ENCODE data around the gene PDE1C.

PDE1C gene

GRCh38 chr7:31874631-31875386 is 195.4 kb downstream of the PDE1C start:
- no peaks in the 10 kb centered on the region for H3K9me3 ChIP-seq (ENCODE audit: control insufficient read depth, low read length)
- H3K4me3 ChIP-seq (ENCODE audit: extremely low read depth, insufficient read depth, low read length, poor library complexity, severe bottlenecking): no peak overlapping the region
- no peaks in the 10 kb centered on the region for H3K36me3 ChIP-seq (ENCODE audit: control insufficient read depth, insufficient read depth, low read length)
- H3K4me1 ChIP-seq (ENCODE audit: control insufficient read depth, insufficient read depth, low read length, poor library complexity, severe bottlenecking): peaks cover 9% of the 10 kb centered on the region
- 86% methylated on average over 4 of the region's 4 CpGs; no CpG with 5 or more reads in 1 of the 2 experiments for WGBS, 2 experiments (ENCODE audit: insufficient coverage in 2 of 2)
- H3K27ac ChIP-seq (ENCODE audit: low read depth, low read length, severe bottlenecking): peak overlapping the region; percentile 78

DNA sequence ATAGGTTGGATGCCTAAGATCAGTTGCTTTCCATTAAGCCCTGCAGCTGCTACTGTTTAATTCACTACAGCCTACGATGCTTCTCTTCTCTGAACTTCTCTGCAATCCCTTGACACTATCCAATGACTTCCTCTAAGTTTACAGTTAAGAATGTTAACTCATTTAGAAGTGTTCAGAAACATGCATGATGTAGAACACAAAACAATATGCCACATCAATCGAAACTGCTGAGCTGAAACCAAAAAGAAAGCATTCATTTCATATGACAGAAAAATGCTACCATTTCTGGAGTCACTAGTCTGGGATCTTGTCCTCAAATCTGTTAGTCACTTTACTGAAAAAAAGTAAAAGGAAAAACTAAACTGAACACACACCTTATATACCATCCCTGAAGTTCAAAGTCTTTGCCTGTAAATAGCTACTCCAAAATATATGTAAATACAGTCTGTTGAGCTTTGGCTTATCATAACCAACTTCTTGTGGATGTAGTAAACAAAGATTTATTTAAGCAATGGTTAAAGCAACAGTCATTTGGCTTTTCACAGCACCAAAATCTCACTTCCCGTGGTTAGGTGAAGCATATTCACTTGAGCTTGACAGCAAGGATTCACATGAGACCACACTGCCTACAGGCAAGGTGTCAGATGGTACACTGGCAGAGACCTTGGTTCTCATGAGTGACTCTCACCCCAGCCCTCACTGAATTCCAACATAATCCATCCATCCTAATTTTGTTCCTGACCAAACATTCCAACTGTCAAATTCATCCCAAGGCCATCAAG is 196.2 kb downstream of the PDE1C start:
- 91 to 100% methylated on average over 1 to 3 of the region's 3 CpGs for WGBS, 2 experiments (ENCODE audit: insufficient coverage in 2 of 2)
- no peaks in the 10 kb centered on the region for H3K36me3 ChIP-seq (ENCODE audit: control insufficient read depth, insufficient read depth, low read length)
- H3K4me3 ChIP-seq (ENCODE audit: extremely low read depth, insufficient read depth, low read length, poor library complexity, severe bottlenecking): no peak overlapping the region
- no peak overlapping the region for H3K27ac ChIP-seq (ENCODE audit: low read depth, low read length, severe bottlenecking)
- H3K4me1 ChIP-seq (ENCODE audit: control insufficient read depth, insufficient read depth, low read length, poor library complexity, severe bottlenecking): peaks cover 9% of the 10 kb centered on the region
- no peaks in the 10 kb centered on the region for H3K9me3 ChIP-seq (ENCODE audit: control insufficient read depth, low read length)

GRCh38 chr7:31872545-31873370 is 197.4 kb downstream of the PDE1C start:
- Histone ChIP-seq H3K36me3 (ENCODE audit: control insufficient read depth, insufficient read depth, low read length) (no peaks in the 10 kb centered on the region), H3K4me3 (ENCODE audit: extremely low read depth, insufficient read depth, low read length, poor library complexity, severe bottlenecking) (no peak overlapping the region), H3K27ac (ENCODE audit: low read depth, low read length, severe bottlenecking) (no peak overlapping the region), H3K9me3 (ENCODE audit: control insufficient read depth, low read length) (no peaks in the 10 kb centered on the region), H3K4me1 (ENCODE audit: control insufficient read depth, insufficient read depth, low read length, poor library complexity, severe bottlenecking) (peaks cover 9% of the 10 kb centered on the region)
- WGBS, 2 experiments (ENCODE audit: insufficient coverage in 2 of 2): 93 to 98% methylated on average over 4 to 7 of the region's 10 CpGs

DNA sequence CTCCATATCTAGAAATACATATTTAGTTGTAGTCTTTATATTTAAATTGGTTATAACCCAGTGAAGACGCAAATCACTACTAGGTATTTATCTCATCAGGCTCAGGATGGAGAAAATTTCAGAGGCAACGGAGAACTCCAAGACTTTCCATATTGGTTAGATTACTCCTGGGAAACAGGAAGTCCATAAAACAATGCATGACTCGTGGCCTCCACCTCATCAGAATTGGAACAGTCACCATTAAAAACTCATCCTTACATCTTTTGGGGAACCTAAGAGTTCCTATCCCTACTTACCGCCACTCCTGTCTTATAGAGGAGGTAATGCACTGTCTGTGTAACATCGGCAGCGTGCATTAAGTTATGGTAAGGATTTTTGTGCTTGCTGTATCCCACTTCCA is 205.6 kb downstream of the PDE1C start:
- Histone ChIP-seq H3K4me1 (ENCODE audit: control insufficient read depth, insufficient read depth, low read length, poor library complexity, severe bottlenecking) (no peaks in the 10 kb centered on the region), H3K36me3 (ENCODE audit: control insufficient read depth, insufficient read depth, low read length) (no peaks in the 10 kb centered on the region), H3K9me3 (ENCODE audit: control insufficient read depth, low read length) (no peaks in the 10 kb centered on the region), H3K4me3 (ENCODE audit: extremely low read depth, insufficient read depth, low read length, poor library complexity, severe bottlenecking) (no peak overlapping the region), H3K27ac (ENCODE audit: low read depth, low read length, severe bottlenecking) (no peak overlapping the region)
- 80 to 92% methylated on average over 1 to 3 of the region's 6 CpGs for WGBS, 2 experiments (ENCODE audit: insufficient coverage in 2 of 2)

DNA sequence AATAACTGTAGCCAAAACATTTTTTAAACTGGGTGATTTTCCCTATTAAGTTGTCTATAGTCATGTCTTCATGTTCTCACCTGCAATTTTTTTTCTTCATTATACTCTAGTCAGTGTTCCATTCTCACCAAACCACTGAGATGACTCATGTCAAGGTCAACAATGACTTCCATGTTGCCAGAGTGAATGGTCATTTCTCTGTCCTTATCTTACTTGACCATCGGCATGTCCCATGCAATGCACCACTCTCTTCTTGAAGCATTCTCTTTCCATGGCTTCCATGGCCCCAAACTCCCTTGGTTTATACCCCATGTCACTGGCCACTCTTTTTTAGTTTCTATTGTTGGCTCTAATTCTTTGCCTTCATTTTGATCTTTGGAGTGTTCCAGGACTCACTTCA is 209.3 kb downstream of the PDE1C start:
- H3K9me3 ChIP-seq (ENCODE audit: control insufficient read depth, low read length): no peaks in the 10 kb centered on the region
- no peak overlapping the region for H3K27ac ChIP-seq (ENCODE audit: low read depth, low read length, severe bottlenecking)
- WGBS, 2 experiments (ENCODE audit: insufficient coverage in 2 of 2): 71 to 93% methylated on average over 1 of the region's 1 CpG
- no peaks in the 10 kb centered on the region for H3K4me1 ChIP-seq (ENCODE audit: control insufficient read depth, insufficient read depth, low read length, poor library complexity, severe bottlenecking)
- H3K4me3 ChIP-seq (ENCODE audit: extremely low read depth, insufficient read depth, low read length, poor library complexity, severe bottlenecking): no peak overlapping the region
- no peaks in the 10 kb centered on the region for H3K36me3 ChIP-seq (ENCODE audit: control insufficient read depth, insufficient read depth, low read length)

DNA sequence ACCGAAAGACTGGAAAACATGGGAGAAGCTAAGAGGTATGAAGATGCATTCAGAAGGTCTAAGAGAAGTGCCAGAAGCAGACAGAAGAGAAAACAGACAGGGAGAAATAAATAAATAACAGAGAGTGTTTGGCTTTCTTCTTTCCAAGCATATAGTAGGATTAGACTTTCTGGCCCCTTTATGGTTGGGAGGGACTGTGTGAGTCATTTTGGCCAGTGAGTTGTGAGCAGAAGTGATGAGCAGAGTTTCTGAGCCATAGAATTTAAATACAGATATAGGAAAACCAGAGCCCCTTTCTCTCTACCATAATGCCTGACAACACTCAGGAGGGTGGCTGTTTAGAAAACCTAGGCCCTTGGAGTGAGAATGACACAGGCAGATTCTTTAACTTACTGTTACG is 212.2 kb downstream of the PDE1C start:
- H3K4me3 ChIP-seq (ENCODE audit: extremely low read depth, insufficient read depth, low read length, poor library complexity, severe bottlenecking): no peak overlapping the region
- H3K4me1 ChIP-seq (ENCODE audit: control insufficient read depth, insufficient read depth, low read length, poor library complexity, severe bottlenecking): no peaks in the 10 kb centered on the region
- H3K27ac ChIP-seq (ENCODE audit: low read depth, low read length, severe bottlenecking): no peak overlapping the region
- WGBS, 2 experiments (ENCODE audit: insufficient coverage in 2 of 2): 73 to 100% methylated on average over 1 of the region's 2 CpGs
- H3K9me3 ChIP-seq (ENCODE audit: control insufficient read depth, low read length): no peaks in the 10 kb centered on the region
- H3K36me3 ChIP-seq (ENCODE audit: control insufficient read depth, insufficient read depth, low read length): no peaks in the 10 kb centered on the region

- H3K36me3 ChIP-seq (ENCODE audit: control insufficient read depth, insufficient read depth, low read length): no peaks in the 10 kb centered on the region
- no peak overlapping the region for H3K27ac ChIP-seq (ENCODE audit: low read depth, low read length, severe bottlenecking)
- H3K4me3 ChIP-seq (ENCODE audit: extremely low read depth, insufficient read depth, low read length, poor library complexity, severe bottlenecking): no peak overlapping the region
- no peaks in the 10 kb centered on the region for H3K9me3 ChIP-seq (ENCODE audit: control insufficient read depth, low read length)
- WGBS, 2 experiments (ENCODE audit: insufficient coverage in 2 of 2): 90 to 100% methylated on average over 1 to 2 of the region's 2 CpGs
- H3K4me1 ChIP-seq (ENCODE audit: control insufficient read depth, insufficient read depth, low read length, poor library complexity, severe bottlenecking): no peaks in the 10 kb centered on the region
These were observed 213.0 kb downstream of the PDE1C start for GRCh38 chr7:31857172-31857571.

DNA sequence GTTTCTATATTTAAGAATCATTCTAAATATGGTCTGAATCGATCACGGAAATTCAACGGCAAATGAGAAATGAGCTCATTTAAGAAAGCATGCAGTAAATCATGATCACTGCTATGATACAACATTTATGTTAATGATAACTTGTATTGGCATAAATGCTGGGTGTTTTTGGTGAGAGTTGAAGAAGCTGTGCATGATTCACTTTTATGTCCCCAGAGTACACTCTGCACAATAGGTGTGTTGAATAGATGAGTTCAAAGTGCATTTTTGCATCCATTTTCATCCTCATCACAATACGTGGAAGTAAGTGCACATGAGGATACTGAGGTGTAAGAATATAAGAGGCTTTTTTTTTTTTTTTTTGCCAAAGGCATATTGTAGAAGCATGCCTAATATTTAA is 213.9 kb downstream of the PDE1C start:
- Histone ChIP-seq H3K36me3 (ENCODE audit: control insufficient read depth, insufficient read depth, low read length) (no peaks in the 10 kb centered on the region), H3K9me3 (ENCODE audit: control insufficient read depth, low read length) (no peaks in the 10 kb centered on the region), H3K4me3 (ENCODE audit: extremely low read depth, insufficient read depth, low read length, poor library complexity, severe bottlenecking) (no peak overlapping the region), H3K27ac (ENCODE audit: low read depth, low read length, severe bottlenecking) (no peak overlapping the region), H3K4me1 (ENCODE audit: control insufficient read depth, insufficient read depth, low read length, poor library complexity, severe bottlenecking) (no peaks in the 10 kb centered on the region)
- WGBS, 2 experiments (ENCODE audit: insufficient coverage in 2 of 2): 100% methylated on average over 1 of the region's 4 CpGs; no CpG with 5 or more reads in 1 of the 2 experiments

GRCh38 chr7:31855530-31855929 is 214.7 kb downstream of the PDE1C start:
- Histone ChIP-seq H3K9me3 (ENCODE audit: control insufficient read depth, low read length) (no peaks in the 10 kb centered on the region), H3K36me3 (ENCODE audit: control insufficient read depth, insufficient read depth, low read length) (no peaks in the 10 kb centered on the region), H3K4me3 (ENCODE audit: extremely low read depth, insufficient read depth, low read length, poor library complexity, severe bottlenecking) (no peak overlapping the region), H3K4me1 (ENCODE audit: control insufficient read depth, insufficient read depth, low read length, poor library complexity, severe bottlenecking) (peaks cover 7% of the 10 kb centered on the region), H3K27ac (ENCODE audit: low read depth, low read length, severe bottlenecking) (no peak overlapping the region)
- WGBS, 2 experiments (ENCODE audit: insufficient coverage in 2 of 2): no CpG with 5 or more reads among the region's 1 CpG

- no peaks in the 10 kb centered on the region for H3K9me3 ChIP-seq (ENCODE audit: control insufficient read depth, low read length)
- H3K36me3 ChIP-seq (ENCODE audit: control insufficient read depth, insufficient read depth, low read length): no peaks in the 10 kb centered on the region
- H3K4me3 ChIP-seq (ENCODE audit: extremely low read depth, insufficient read depth, low read length, poor library complexity, severe bottlenecking): no peak overlapping the region
- no peak overlapping the region for H3K27ac ChIP-seq (ENCODE audit: low read depth, low read length, severe bottlenecking)
- 79 to 90% methylated on average over 2 to 3 of the region's 5 CpGs for WGBS, 2 experiments (ENCODE audit: insufficient coverage in 2 of 2)
- H3K4me1 ChIP-seq (ENCODE audit: control insufficient read depth, insufficient read depth, low read length, poor library complexity, severe bottlenecking): peaks cover 11% of the 10 kb centered on the region
These were observed 216.8 kb downstream of the PDE1C start for GRCh38 chr7:31853380-31853779.

All from mesodermal cell (in vitro differentiated cells).